Neural cell (in vitro differentiated cells): ENCODE data around the gene TVP23C.

Experiments used
- CTCF ChIP-seq: fragments of 450-650 bp; IDR thresholded peaks from 2 replicates; pipeline ENCODE4 v1.5.1; 2014; ENCODE audit warnings: antibody characterized with exemption, mild to moderate bottlenecking, moderate library complexity; ENCODE audit not compliant: poor library complexity, severe bottlenecking
- RAD21 ChIP-seq: fragments of 450-650 bp; conservative IDR thresholded peaks from 2 replicates; pipeline ENCODE4 v1.6.1; 2014; ENCODE audit warnings: antibody characterized with exemption, mild to moderate bottlenecking, moderate library complexity
- REST ChIP-seq: IDR thresholded peaks from 2 replicates; pipeline ENCODE4 v1.6.1; 2012; ENCODE audit warnings: borderline replicate concordance

DNA sequence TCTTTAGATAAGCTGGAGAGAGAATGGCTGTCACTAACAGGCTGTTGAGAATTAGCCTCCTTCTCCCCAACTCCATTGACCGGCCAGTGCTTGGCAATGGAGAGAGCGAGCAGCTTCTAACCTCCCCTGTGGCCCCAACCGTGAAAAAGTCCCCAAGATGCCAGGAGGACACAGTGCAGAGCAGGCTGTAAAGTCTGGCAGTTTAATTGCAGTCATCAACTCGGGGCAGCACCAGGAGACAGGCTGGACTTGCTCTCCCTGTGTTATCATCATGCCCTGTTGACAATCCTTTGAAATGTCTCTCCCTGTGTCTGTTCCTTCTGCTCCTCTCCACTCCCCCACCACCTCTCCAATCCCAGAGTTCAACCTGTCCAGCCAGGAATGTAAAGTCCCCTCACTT is 95.2 kb downstream of the TVP23C start:
- TF ChIP-seq REST (no peak), CTCF (no peak), RAD21 (no peak)
